T47D (cell line): ENCODE measurements around the gene CLRN3.

Experiments
- DNase-seq, 2 experiments: peaks; one replicate each; pipeline versions ENCODE4 v3.0.0 to v3.0.0-alpha.2; 2011 to 2012; ENCODE audit warnings: low read depth in 1 of 2, low spot score in 1 of 2
- JUND ChIP-seq: IDR thresholded peaks from 2 replicates; pipeline ENCODE4 v1.6.1; 2012; ENCODE audit warnings: low read depth
- in situ Hi-C: cut with HindIII; loops from 2 replicates; pipeline ENCODE4 v1.10.0; 2016; ENCODE audit warnings: low sequenced_read_pairs, low pct_unique_long_range_greater_than_20kb

CLRN3 gene

GRCh38 chr10:127832501-127832900, 60.2 kb downstream of the CLRN3 start:
- no peak for TF ChIP-seq JUND
- in situ Hi-C loops: no loop called here
- peak in 1 of 2 experiments; percentile 9 for DNase-seq

GRCh38 chr10:127830414-127830813, 62.3 kb downstream of the CLRN3 start:
- no peak for TF ChIP-seq JUND
- in situ Hi-C loops: no loop called here
- no peak for DNase-seq
